ENCODE data around the gene FLT4. TPM values are rescaled to one million over a fixed set of nuclear protein-coding genes. Genes with fewer than 3 reads are reported as not detected.

Gene FLT4
- total and polyA plus RNA-seq, 2 of the 13 experiments (the other 11 are each of a cell fraction or from before 2014, with no cell fraction given), result not detected

DNA sequence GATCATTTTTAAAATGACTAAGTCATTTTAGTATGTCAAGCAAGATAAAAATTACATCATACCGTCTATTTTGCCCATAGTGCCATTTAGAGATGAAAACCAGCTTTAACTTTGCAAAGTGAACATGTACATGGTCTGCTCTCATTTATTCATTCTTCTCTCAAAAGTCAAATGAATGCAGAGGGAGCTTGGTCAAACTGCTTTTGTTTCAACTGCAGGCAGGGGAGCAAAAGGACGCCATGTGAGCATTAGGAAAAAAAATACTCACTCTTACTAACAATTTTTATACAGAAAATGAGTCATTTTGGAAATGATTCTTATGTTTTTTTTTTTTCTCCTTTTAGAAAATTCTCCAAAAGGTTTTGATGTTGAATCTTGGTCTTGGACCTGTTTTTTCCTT lies 73.8 kb downstream of the FLT4 start:
- peaks cover 1 to 45% of the 10 kb centered on the region in 2 experiments; a peak in 4 of 5 replicates for H3K36me3 ChIP-seq (replicated peaks in 1 of 2; ENCODE audit: control insufficient read depth in 1 of 2, insufficient read depth in 2 of 2, low read length in 2 of 2)
- ChIA-PET CTCF (ENCODE audit: low intra/inter-chr PET ratio, low total read pairs) (no interaction called here), POLR2A (no interaction called here)
- no TSS peak for BruUV-seq (replicated peaks)
- no peak overlapping the region for H2AFZ ChIP-seq (ENCODE audit: low read length)
- FAIRE-seq, result no peak
- no peak overlapping the region for H3K4me2 ChIP-seq (ENCODE audit: low read depth, low read length)
- in situ Hi-C loops (cut with HindIII; ENCODE audit: extremely low pct_ligation_motif_present, low pct_unique_long_range_greater_than_20kb) (no loop called here), intact Hi-C loops (cut with micrococcal nuclease; ENCODE audit: unreplicated experiment) (no loop called here)
- no peak overlapping the region for H3K27ac ChIP-seq (ENCODE audit: extremely low read length, insufficient read depth, low read length)
- no peaks in the 10 kb centered on the region for H3K79me2 ChIP-seq (ENCODE audit: insufficient read depth, low read length)
- H4K20me1 ChIP-seq (ENCODE audit: insufficient read depth, low read length), result no peaks in the 10 kb centered on the region
- H3K9ac ChIP-seq (ENCODE audit: insufficient read depth, low read depth, low read length), result no peak overlapping the region
- no peaks in the 10 kb centered on the region for H3K9me3 ChIP-seq (ENCODE audit: low read length)
- no peak for DNase-seq (ENCODE audit: low spot score)
- no peak for ATAC-seq
- H3K27me3 ChIP-seq (ENCODE audit: control insufficient read depth in 1 of 2, insufficient read depth in 2 of 2, low read length in 2 of 2), result no peaks in the 10 kb centered on the region
- TF ChIP-seq RNF2 (conservative IDR thresholded peaks at IDR 0.05; ENCODE audit: low read depth) (no peak), PATZ1 (CRISPR knock-in tag; IDR thresholded peaks at IDR 0.05) (no peak), ZNF737 (CRISPR knock-in tag; IDR thresholded peaks at IDR 0.05; ENCODE audit: borderline replicate concordance) (no peak), SP2 (CRISPR knock-in tag; IDR thresholded peaks at IDR 0.05) (no peak), DMAP1 (CRISPR knock-in tag; IDR thresholded peaks at IDR 0.05) (no peak), ZNF644 (CRISPR knock-in tag; IDR thresholded peaks at IDR 0.05; ENCODE audit: low read depth) (no peak), KDM6A (CRISPR knock-in tag; IDR thresholded peaks at IDR 0.05; ENCODE audit: low read depth) (no peak), ZFP36L2 (CRISPR knock-in tag; IDR thresholded peaks at IDR 0.05) (no peak), ZNF816 (CRISPR knock-in tag; IDR thresholded peaks at IDR 0.05; ENCODE audit: borderline replicate concordance) (no peak), NCOA5 (CRISPR knock-in tag; IDR thresholded peaks at IDR 0.05) (no peak), ZNF235 (CRISPR knock-in tag; IDR thresholded peaks at IDR 0.05; ENCODE audit: borderline replicate concordance) (no peak)
- WGBS (ENCODE audit: low lambda C conversion rate), result 94% methylated on average over 2 of the region's 2 CpGs
- no peak overlapping the region for H3K4me3 ChIP-seq (replicated peaks in 1 of 3; ENCODE audit: insufficient read depth in 1 of 3, low read depth in 2 of 3, low read length in 3 of 3)
- H3K4me1 ChIP-seq (ENCODE audit: insufficient read depth, low read length), result no peaks in the 10 kb centered on the region
